B cell (primary cell): ENCODE measurements around the gene CITED4. TPM values are rescaled to one million over a fixed set of nuclear protein-coding genes. Genes with fewer than 3 reads are reported as not detected.

Experiments
- ATAC-seq: fragments of 200-7000 bp; cut with Tn5 transposase; one replicate; pipeline ENCODE4 v1.10.0; 2021; ENCODE audit warnings: low read depth, mild to moderate bottlenecking, moderate number of reproducible peaks, moderate library complexity
- CTCF ChIA-PET: fragments of 350-600 bp; sonication (Branson Sonifier 250); formaldehyde crosslinking; loops from one replicate; lab custom pipeline; 2021; ENCODE audit warnings: antibody characterized with exemption, inconsistent platforms; lab: Charles Lee
- POLR2A ChIA-PET: fragments of 350-600 bp; sonication (Branson Sonifier 250); formaldehyde crosslinking; loops from one replicate; lab custom pipeline; 2021; ENCODE audit warnings: antibody characterized with exemption; lab: Charles Lee
- DNase-seq: peaks from one replicate; pipeline ENCODE4 v3.0.0; 2013
- H2AFZ ChIP-seq: 2 replicates; pipeline ENCODE4 v1.6.1; 2012; ENCODE audit warnings: mild to moderate bottlenecking, low read depth, low read length; ENCODE audit not compliant: insufficient read depth, poor library complexity, severe bottlenecking
- H3K27ac ChIP-seq, 2 donors: 1 replicate in 1 of 2; 2 replicates in 1 of 2; pipeline ENCODE4 v1.5.1; 2012 to 2013; ENCODE audit warnings: low read length in 2 of 2, mild to moderate bottlenecking in 2 of 2, moderate library complexity in 1 of 2
- H3K27me3 ChIP-seq, 4 experiments: fragments of 200-600 bp in 1 of 4; sonication (generic) in 1 of 4; replicated peaks in 1 of 4; 1 replicate in 2 of 4; 2 replicates in 2 of 4; pipeline versions ENCODE4 v1.6.1 to v1.7.0; 2013 to 2016; ENCODE audit warnings: low read length in 3 of 4, mild to moderate bottlenecking in 2 of 4, mixed read lengths in 1 of 4, moderate library complexity in 1 of 4; ENCODE audit not compliant: insufficient read depth in 4 of 4, control insufficient read depth in 3 of 4; ENCODE audit errors: control extremely low read depth in 1 of 4
- H3K36me3 ChIP-seq, 2 experiments: replicated peaks in 1 of 2; 1 replicate in 1 of 2; 2 replicates in 1 of 2; pipeline versions ENCODE4 v1.6.1 to v1.7.1; 2013; ENCODE audit warnings: low read length in 1 of 2; ENCODE audit not compliant: insufficient read depth in 2 of 2, control insufficient read depth in 1 of 2; ENCODE audit errors: control extremely low read depth in 1 of 2, extremely low read depth in 1 of 2
- H3K4me1 ChIP-seq, 2 donors: fragments of 200-600 bp in 1 of 2; sonication (generic) in 1 of 2; 1 replicate in 1 of 2; 2 replicates in 1 of 2; pipeline versions ENCODE4 v1.5.1 to v1.6.1; 2013 to 2017; ENCODE audit warnings: low read length in 2 of 2; ENCODE audit not compliant: control insufficient read depth in 2 of 2, insufficient read depth in 2 of 2
- H3K4me2 ChIP-seq: replicated peaks from 2 replicates; pipeline ENCODE3; 2012; ENCODE audit warnings: mild to moderate bottlenecking, low read depth, low read length; ENCODE audit not compliant: poor library complexity, severe bottlenecking
- H3K4me3 ChIP-seq, 5 experiments: fragments of 200-600 bp in 1 of 5; sonication (generic) in 1 of 5; 1 replicate in 3 of 5; 2 replicates in 2 of 5; pipeline versions ENCODE4 v1.5.1 to v1.7.0; 2011 to 2016; ENCODE audit warnings: low read length in 4 of 5, mild to moderate bottlenecking in 4 of 5, low read depth in 2 of 5, control low read depth in 1 of 5, moderate library complexity in 1 of 5; ENCODE audit not compliant: insufficient read depth in 1 of 5; ENCODE audit errors: control extremely low read depth in 1 of 5, extremely low read depth in 1 of 5
- H3K79me2 ChIP-seq: fragments of 200-600 bp; sonication (generic); one replicate; pipeline ENCODE4 v1.6.0; 2016; ENCODE audit warnings: low read length; ENCODE audit not compliant: control insufficient read depth, insufficient read depth
- H3K9ac ChIP-seq: fragments of 200-600 bp; sonication (generic); 2 replicates; pipeline ENCODE4 v1.6.1; 2017; ENCODE audit warnings: mild to moderate bottlenecking, low read length, moderate library complexity
- H3K9me3 ChIP-seq, 3 donors: one replicate each; pipeline versions ENCODE4 v1.6.1 to v1.7.1; 2013; ENCODE audit warnings: low read length in 2 of 3; ENCODE audit not compliant: control insufficient read depth in 2 of 3, insufficient read depth in 1 of 3; ENCODE audit errors: control extremely low read depth in 1 of 3
- H4K20me1 ChIP-seq: 2 replicates; pipeline ENCODE4 v1.6.0; 2012; ENCODE audit warnings: mild to moderate bottlenecking, low read length; ENCODE audit not compliant: insufficient read depth, control insufficient read depth, poor library complexity, severe bottlenecking
- H3K27ac Mint-ChIP-seq: one replicate; pipeline ENCODE4 v1.8.0; 2021; ENCODE audit warnings: mixed read lengths
- H3K27me3 Mint-ChIP-seq: one replicate; pipeline ENCODE4 v1.8.0; 2021; ENCODE audit warnings: mixed read lengths
- H3K4me1 Mint-ChIP-seq: one replicate; pipeline ENCODE4 v1.8.0; 2021; ENCODE audit warnings: mixed read lengths
- H3K4me3 Mint-ChIP-seq: one replicate; pipeline ENCODE4 v1.8.0; 2021; ENCODE audit warnings: mixed read lengths
- H3K9me3 Mint-ChIP-seq: one replicate; pipeline ENCODE4 v1.8.0; 2022; ENCODE audit warnings: mixed read lengths; ENCODE audit not compliant: insufficient read depth
- EZH2 ChIP-seq: IDR thresholded peaks from 2 replicates; pipeline ENCODE4 v1.6.1; 2012; ENCODE audit warnings: borderline replicate concordance, low read depth, mild to moderate bottlenecking, moderate library complexity, low read length; ENCODE audit not compliant: insufficient read depth, poor library complexity, severe bottlenecking
- WGBS: methylation state at CpG from one replicate; pipeline ENCODE4 v1.1.5; 2013; ENCODE audit warnings: missing lambda C conversion rate; ENCODE audit not compliant: insufficient coverage; 5-methylcytosine and 5-hydroxymethylcytosine counted together
- intact Hi-C: fragments of 100-400 bp; cut with micrococcal nuclease; formaldehyde crosslinking; loops from one replicate; pipeline ENCODE4 v1.10.0; 2022
- polyA plus RNA-seq: library from polyadenylated mRNA; depleted of rRNA; stranded (reverse); fragments of >200 nt; gene quantifications from 2 replicates; pipeline ENCODE4 v1.2.3, GENCODE V29; 2012
- total RNA-seq, 2 donors: library from RNA; stranded (reverse); fragments of 120-200 nt in 1 of 2; gene quantifications; 1 replicate in 1 of 2; 2 replicates in 1 of 2; pipeline versions ENCODE4 v1.2.3 to v1.2.4, GENCODE V29; 2013 to 2022
- TF ChIP-seq, protein P1 (sequence below): fragments of 200-600 bp; IDR thresholded peaks from one replicate; pipeline ENCODE4 v1.8.0; 2022; ENCODE audit warnings: antibody characterized with exemption, mild to moderate bottlenecking

The CITED4 gene
- total and polyA plus RNA-seq, 2 donors (not counting 1 experiment from before 2014, with no cell fraction given): 3.2 to 5.6 TPM

DNA sequence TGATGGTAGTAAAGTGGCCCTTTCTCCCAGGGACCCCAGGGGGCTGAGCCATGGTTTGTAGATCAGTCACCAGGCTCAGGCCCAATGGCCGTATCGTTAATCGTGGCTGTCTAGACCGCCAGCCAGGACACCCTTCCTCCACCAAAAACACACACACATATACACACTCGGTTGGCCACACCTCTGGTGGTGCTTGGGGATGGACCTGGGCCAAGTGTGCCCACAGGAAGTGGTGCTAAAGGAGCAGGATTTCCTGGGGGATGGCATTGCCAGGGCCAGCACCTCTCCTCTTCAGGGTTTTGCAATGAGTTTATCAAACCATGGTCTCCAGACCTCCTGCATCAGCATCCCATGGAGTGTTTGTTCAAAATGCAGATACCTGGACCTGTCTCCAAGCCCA, 36.2 kb downstream of the CITED4 start:
- Mint-ChIP-seq H3K27me3 (no peaks in the 10 kb centered on the region), H3K9me3 (no peaks in the 10 kb centered on the region), H3K4me1 (peaks cover 14% of the 10 kb centered on the region), H3K27ac (no peak overlapping the region), H3K4me3 (no peak overlapping the region)
- peaks cover 10 to 13% of the 10 kb centered on the region in 2 donors for H3K4me1 ChIP-seq
- TF ChIP-seq EZH2: no peak
- TF ChIP-seq, protein P1, sequence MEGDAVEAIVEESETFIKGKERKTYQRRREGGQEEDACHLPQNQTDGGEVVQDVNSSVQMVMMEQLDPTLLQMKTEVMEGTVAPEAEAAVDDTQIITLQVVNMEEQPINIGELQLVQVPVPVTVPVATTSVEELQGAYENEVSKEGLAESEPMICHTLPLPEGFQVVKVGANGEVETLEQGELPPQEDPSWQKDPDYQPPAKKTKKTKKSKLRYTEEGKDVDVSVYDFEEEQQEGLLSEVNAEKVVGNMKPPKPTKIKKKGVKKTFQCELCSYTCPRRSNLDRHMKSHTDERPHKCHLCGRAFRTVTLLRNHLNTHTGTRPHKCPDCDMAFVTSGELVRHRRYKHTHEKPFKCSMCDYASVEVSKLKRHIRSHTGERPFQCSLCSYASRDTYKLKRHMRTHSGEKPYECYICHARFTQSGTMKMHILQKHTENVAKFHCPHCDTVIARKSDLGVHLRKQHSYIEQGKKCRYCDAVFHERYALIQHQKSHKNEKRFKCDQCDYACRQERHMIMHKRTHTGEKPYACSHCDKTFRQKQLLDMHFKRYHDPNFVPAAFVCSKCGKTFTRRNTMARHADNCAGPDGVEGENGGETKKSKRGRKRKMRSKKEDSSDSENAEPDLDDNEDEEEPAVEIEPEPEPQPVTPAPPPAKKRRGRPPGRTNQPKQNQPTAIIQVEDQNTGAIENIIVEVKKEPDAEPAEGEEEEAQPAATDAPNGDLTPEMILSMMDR: no peak
- H4K20me1 ChIP-seq: no peaks in the 10 kb centered on the region
- no peak for DNase-seq
- no peak overlapping the region for H3K4me2 ChIP-seq
- ATAC-seq: no peak
- intact Hi-C loops: no loop called here
- H3K4me3 ChIP-seq: no peak overlapping the region
- no CpG with 5 or more reads among the region's 5 CpGs for WGBS
- no peaks in the 10 kb centered on the region for H3K79me2 ChIP-seq
- no peaks in the 10 kb centered on the region for H3K36me3 ChIP-seq
- ChIA-PET CTCF (no interaction called here), POLR2A (no interaction called here)
- H3K9ac ChIP-seq: no peak overlapping the region
- no peak overlapping the region for H3K27ac ChIP-seq
- no peaks in the 10 kb centered on the region for H3K27me3 ChIP-seq
- no peaks in the 10 kb centered on the region for H3K9me3 ChIP-seq
- no peak overlapping the region for H2AFZ ChIP-seq

DNA sequence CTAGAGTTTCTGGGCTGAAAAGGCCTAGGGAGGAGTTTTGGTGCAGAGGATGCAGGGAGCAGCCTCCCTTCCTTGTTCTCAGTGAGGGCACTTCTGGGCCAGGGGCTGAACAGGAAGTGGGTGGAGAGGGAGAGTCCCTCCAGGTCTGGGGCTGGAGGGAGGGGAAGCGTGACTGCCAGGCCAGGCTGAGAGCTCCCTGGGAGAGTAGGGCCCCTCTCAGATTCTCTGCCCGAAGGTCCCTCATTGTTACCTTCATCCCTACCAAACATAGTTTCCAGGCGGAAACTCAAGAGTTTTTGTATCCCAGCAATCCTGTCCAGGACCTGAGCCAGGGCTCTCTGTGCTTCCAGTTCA, 36.8 kb downstream of the CITED4 start:
- CTCF ChIA-PET: interaction anchor here (1.2 kb wide), 1 partner anchor 19 kb away, joined by 3 read pairs; no protein-coding TSS in a partner anchor
- Histone ChIP-seq H3K4me3 (no peak overlapping the region), H3K27me3 (no peaks in the 10 kb centered on the region), H4K20me1 (no peaks in the 10 kb centered on the region), H3K4me2 (no peak overlapping the region), H3K79me2 (no peaks in the 10 kb centered on the region), H3K27ac (no peak overlapping the region), H2AFZ (no peak overlapping the region), H3K9me3 (no peaks in the 10 kb centered on the region), H3K4me1 (peaks cover 10 to 13% of the 10 kb centered on the region in 2 donors), H3K36me3 (no peaks in the 10 kb centered on the region), H3K9ac (no peak overlapping the region)
- Mint-ChIP-seq H3K27me3 (no peaks in the 10 kb centered on the region), H3K4me3 (no peak overlapping the region), H3K27ac (no peak overlapping the region), H3K4me1 (peaks cover 14% of the 10 kb centered on the region), H3K9me3 (no peaks in the 10 kb centered on the region)
- POLR2A ChIA-PET: no interaction called here
- intact Hi-C loops: no loop called here
- no peak for DNase-seq
- no peak for ATAC-seq
- no CpG with 5 or more reads among the region's 3 CpGs for WGBS
- TF ChIP-seq EZH2: no peak
- TF ChIP-seq, protein P1: no peak
